Lower lobe of right lung (tissue), 2 donors: Measurements from ENCODE around the gene C17orf114.
"Not testable (repeated sequence)": the region's sequence is repeated elsewhere in the genome, so short reads cannot be mapped to it uniquely, and the experiment has no call there.

ENCODE experiments used
- ATAC-seq, 2 donors: fragments of 200-7000 bp; cut with Tn5 transposase; one replicate each; pipeline ENCODE4 v1.9.1; 2020 to 2022; ENCODE audit warnings: mild to moderate bottlenecking in 2 of 2, moderate library complexity in 2 of 2
- DNase-seq: peaks from one replicate; pipeline ENCODE4 v3.0.0-alpha.2; 2020
- H3K27ac ChIP-seq: fragments of 200-600 bp; one replicate; pipeline ENCODE4 v1.8.0; 2022
- H3K27me3 ChIP-seq: fragments of 200-600 bp; one replicate; pipeline ENCODE4 v1.8.0; 2022; ENCODE audit warnings: low read depth
- H3K36me3 ChIP-seq: fragments of 200-600 bp; one replicate; pipeline ENCODE4 v1.8.0; 2022; ENCODE audit warnings: mild to moderate bottlenecking
- H3K4me1 ChIP-seq: fragments of 200-600 bp; one replicate; pipeline ENCODE4 v1.8.0; 2022
- H3K4me3 ChIP-seq: fragments of 200-600 bp; one replicate; pipeline ENCODE4 v1.8.0; 2022; ENCODE audit warnings: mild to moderate bottlenecking
- H3K9me3 ChIP-seq: fragments of 200-600 bp; one replicate; pipeline ENCODE4 v1.8.0; 2022
- CTCF ChIP-seq: fragments of 200-600 bp; IDR thresholded peaks from one replicate; pipeline ENCODE4 v1.8.0; 2022; ENCODE audit warnings: antibody characterized with exemption, mild to moderate bottlenecking
- intact Hi-C: fragments of 100-400 bp; cut with DNase I; formaldehyde crosslinking; loops from one replicate; pipeline ENCODE4 v1.11.0; 2022
- donor health status: DM: no; HTN: yes; CAD: no; lungs with severe emphysema.

Gene C17orf114

DNA sequence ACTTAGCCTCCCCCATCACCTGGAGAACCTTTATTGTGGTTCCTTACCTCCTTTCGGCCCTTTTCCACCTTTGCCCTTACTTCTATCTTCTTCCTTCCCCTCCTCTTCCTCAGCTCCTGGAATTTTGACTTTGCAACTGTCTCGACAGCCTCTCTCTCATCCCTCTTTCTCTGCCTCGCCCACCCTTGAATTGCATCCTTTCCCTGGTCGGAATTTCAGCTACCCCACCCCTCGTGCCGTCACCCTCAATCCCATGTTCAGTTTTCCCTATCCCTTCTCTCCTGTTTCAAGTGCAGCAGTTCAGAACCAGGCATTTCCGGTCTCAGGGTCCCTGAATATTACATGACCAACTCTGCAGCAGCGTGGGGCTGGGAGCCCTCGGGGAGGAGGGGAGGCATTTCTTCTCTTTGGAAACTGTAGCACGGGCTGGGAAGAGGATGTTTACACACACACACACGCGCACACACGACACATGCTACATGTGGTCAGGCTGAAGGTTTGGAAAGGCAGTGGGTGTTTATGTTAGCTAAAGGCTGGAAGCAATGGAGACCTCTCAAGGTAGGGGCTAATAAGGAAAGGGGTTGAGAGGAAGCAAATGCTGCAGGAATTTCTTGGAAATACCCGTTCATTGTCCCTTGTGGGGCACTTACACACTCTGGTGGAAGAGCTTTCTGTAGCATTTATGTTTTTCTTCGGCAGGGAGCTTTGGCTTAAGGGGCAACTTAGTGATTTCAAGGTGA lies 32.0 kb upstream of the C17orf114 start:
- H3K9me3 ChIP-seq, result no peaks in the 10 kb centered on the region
- no peak for TF ChIP-seq CTCF
- intact Hi-C loops, result no loop called here
- ATAC-seq, result peak; percentile 5 to 31
- peak; percentile 61 for DNase-seq
- peak overlapping the region; percentile 93 for H3K27ac ChIP-seq
- H3K36me3 ChIP-seq, result peaks cover 3% of the 10 kb centered on the region
- H3K27me3 ChIP-seq, result no peaks in the 10 kb centered on the region
- H3K4me3 ChIP-seq, result peak overlapping the region; percentile 99
- peaks cover 46% of the 10 kb centered on the region for H3K4me1 ChIP-seq

- H3K36me3 ChIP-seq, result peaks cover 3% of the 10 kb centered on the region
- peak within 1 kb of the TSS; percentile 99 for H3K4me3 ChIP-seq
- peak; percentile 99 for ATAC-seq
These were observed 31.2 kb upstream of the C17orf114 start, which contains the start of gene MINK1 for GRCh38 chr17:4833178-4833940. TSS of gene MINK1 (plus strand) at chr17:4833340. CDS start at chr17:4833584, 244 bp downstream.

DNA sequence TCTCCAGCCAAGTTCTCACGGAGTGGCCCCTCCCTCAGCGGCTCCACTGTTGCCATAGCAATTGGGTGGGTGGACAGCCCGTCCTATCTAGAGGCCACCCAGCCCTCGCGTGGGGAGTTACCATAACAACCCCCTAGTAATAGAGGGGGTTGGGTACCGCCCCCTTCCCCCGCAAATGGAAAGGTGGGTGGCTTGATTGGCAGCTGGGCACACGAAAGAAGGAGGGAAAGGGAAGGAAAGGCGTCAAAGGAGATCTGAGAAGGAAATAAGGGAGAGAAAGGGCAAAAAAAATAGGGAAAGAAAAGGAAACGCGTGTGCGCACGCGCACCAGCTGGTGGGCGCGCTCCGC lies 30.7 kb upstream of the C17orf114 start:
- ATAC-seq, result peak; percentile 41 to 54
- intact Hi-C loops, result not testable (repeated sequence)

More at GRCh38 chr17:4833178-4833940, 31.2 kb upstream of the C17orf114 start, which contains the start of gene MINK1:
- no peak for TF ChIP-seq CTCF
- peak; percentile 92 for DNase-seq
- H3K4me1 ChIP-seq, result peaks cover 42% of the 10 kb centered on the region
- no peaks in the 10 kb centered on the region for H3K9me3 ChIP-seq
- intact Hi-C loops, result no loop called here
- H3K27ac ChIP-seq, result peak within 1 kb of the TSS; percentile 93
- no peaks in the 10 kb centered on the region for H3K27me3 ChIP-seq

DNA sequence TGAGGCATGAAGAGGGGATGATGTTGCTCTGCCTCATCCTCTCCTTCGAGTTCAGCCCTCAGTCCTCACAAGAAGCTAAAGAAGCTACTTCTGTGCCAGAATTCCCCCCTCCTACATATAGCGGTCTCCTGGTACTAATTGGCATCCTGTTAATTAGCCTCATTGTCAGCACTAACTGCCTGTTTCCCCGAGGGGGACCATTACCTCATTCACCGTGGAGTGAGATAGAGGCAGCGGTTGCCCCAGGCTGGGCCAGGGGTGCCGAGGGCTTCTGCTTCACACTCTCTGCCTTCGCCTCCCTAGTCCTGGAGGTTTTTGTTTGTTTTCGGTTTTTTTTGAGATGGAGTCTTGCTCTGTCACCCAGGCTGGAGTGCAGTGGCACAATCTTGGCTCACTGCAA lies 25.3 kb upstream of the C17orf114 start:
- intact Hi-C loops, result no loop called here
- Histone ChIP-seq H3K9me3 (no peaks in the 10 kb centered on the region), H3K27me3 (no peaks in the 10 kb centered on the region), H3K4me3 (no peak overlapping the region), H3K36me3 (peaks cover 14% of the 10 kb centered on the region), H3K27ac (no peak overlapping the region), H3K4me1 (no peaks in the 10 kb centered on the region)
- no peak for TF ChIP-seq CTCF
- DNase-seq, result no peak
- ATAC-seq, result no peak

More for the DNA sequence above, 30.7 kb upstream of the C17orf114 start:
- peak overlapping the region; percentile 93 for H3K27ac ChIP-seq
- not testable (repeated sequence) for DNase-seq, H3K36me3 ChIP-seq, H3K9me3 ChIP-seq, H3K27me3 ChIP-seq
- peaks cover 37% of the 10 kb centered on the region for H3K4me1 ChIP-seq
- peak overlapping the region; percentile 99 for H3K4me3 ChIP-seq

DNA sequence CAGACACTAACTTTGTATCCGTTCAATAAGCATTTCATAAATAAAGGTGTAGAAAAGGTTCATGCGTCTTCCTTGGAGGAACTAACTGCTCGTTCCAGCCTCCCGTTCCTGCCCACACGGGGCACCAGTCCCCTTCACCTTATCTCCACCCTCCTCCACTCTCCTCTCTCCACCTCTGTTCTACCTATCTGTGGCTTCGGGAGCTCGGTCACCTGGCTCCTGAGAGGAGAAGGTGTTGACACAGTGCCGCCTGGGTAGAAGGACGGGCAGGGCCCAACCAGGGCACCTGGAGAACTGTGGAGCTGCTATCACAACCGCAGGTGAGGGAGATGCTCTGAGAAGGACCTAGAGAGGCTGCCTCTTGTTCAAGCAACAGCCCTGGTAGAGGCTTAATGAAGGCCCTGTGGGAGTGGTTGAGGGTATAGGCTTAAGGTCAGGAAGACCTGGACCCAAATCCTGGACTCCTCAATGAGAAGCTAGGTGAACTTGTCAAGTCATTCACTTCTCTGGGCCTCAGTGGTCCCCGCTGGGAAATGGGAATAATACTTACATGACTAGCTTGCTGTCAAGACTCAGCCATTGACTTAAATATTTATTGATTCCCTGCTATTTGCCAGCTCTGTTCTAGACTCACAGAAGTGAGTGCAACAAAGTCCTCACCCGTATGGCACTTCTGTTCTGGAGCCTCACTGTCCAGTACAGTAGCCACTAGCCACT lies 21.4 kb upstream of the C17orf114 start:
- DNase-seq (no peak), ATAC-seq (peak; percentile 29 to 64)
- Histone ChIP-seq H3K27me3 (no peaks in the 10 kb centered on the region), H3K9me3 (no peaks in the 10 kb centered on the region), H3K4me1 (no peaks in the 10 kb centered on the region), H3K4me3 (no peak overlapping the region), H3K27ac (no peak overlapping the region), H3K36me3 (peaks cover 26% of the 10 kb centered on the region)
- TF ChIP-seq CTCF, result no peak
- intact Hi-C loops, result no loop called here
